HCT116 (cell line): ENCODE data around the gene MLH3. TPM values are rescaled to one million over a fixed set of nuclear protein-coding genes. Genes with fewer than 3 reads are reported as not detected.

ENCODE experiments used
- ATAC-seq: fragments of 200-7000 bp; cut with Tn5 transposase; 2 replicates; pipeline ENCODE4 v1.9.1; 2020; ENCODE audit warnings: mild to moderate bottlenecking, moderate library complexity
- BruUV-seq: library from RNA; stranded (reverse); fragments of 400-500 nt; replicated peaks from 2 replicates; lab custom pipeline; 2021; lab: Mats Ljungman, UMichigan
- CTCF ChIA-PET: fragments of 300-600 bp; sonication (Branson Sonifier 250); formaldehyde crosslinking; loops from one replicate; lab custom pipeline; 2021; ENCODE audit warnings: antibody characterized with exemption; lab: Charles Lee
- POLR2A ChIA-PET: fragments of 300-600, 350-600 bp; sonication (Branson Sonifier 250); formaldehyde crosslinking; loops from one replicate; lab custom pipeline; 2021; ENCODE audit warnings: antibody characterized with exemption; lab: Charles Lee
- RAD21 ChIA-PET, 2 experiments: fragments of 300-600 bp; sonication (Branson Sonifier 250); formaldehyde crosslinking; loops; one replicate each; lab custom pipeline; 2023; ENCODE audit warnings: low total read pairs in 2 of 2; ENCODE audit not compliant: uncharacterized antibody in 2 of 2, unreplicated experiment in 2 of 2, low non-redundant PET in 1 of 2; lab: Charles Lee
- DNase-seq: peaks from one replicate; pipeline ENCODE4 v3.0.0-alpha.2; 2010; ENCODE audit warnings: low read depth, low spot score
- H2AFZ ChIP-seq: fragments of 200-600 bp; shearing (Covaris generic), sonication (generic); 2 replicates; pipeline ENCODE4 v1.6.1; 2017; ENCODE audit warnings: low read depth, mixed run types, mixed read lengths, antibody characterized with exemption, low read length; ENCODE audit not compliant: poor library complexity, severe bottlenecking
- H3K27ac ChIP-seq: 2 replicates; pipeline ENCODE4 v1.5.1; 2012; ENCODE audit warnings: low read depth, low read length
- H3K27me3 ChIP-seq: fragments of 200-600 bp; sonication (generic); 2 replicates; pipeline ENCODE4 v1.6.1; 2016; ENCODE audit warnings: mixed run types, low read length, mixed read lengths; ENCODE audit not compliant: insufficient read depth
- H3K36me3 ChIP-seq, 2 experiments: fragments of 200-500 bp in 1 of 2; fragments of 200-600 bp in 1 of 2; sonication (Bioruptor generic) in 1 of 2; sonication (generic) in 1 of 2; 2 replicates each; pipeline versions ENCODE4 v1.5.1 to v1.6.1; 2014 to 2016; ENCODE audit warnings: low read length in 2 of 2, inconsistent platforms in 1 of 2, mixed read lengths in 1 of 2, mixed run types in 1 of 2; ENCODE audit not compliant: insufficient read depth in 2 of 2, control insufficient read depth in 1 of 2
- H3K4me1 ChIP-seq, 2 experiments: fragments of 200-600 bp in 1 of 2; sonication (generic) in 1 of 2; 2 replicates each; pipeline versions ENCODE4 v1.5.1 to v1.6.1; 2012 to 2017; ENCODE audit warnings: low read length in 2 of 2, inconsistent platforms in 1 of 2, mild to moderate bottlenecking in 1 of 2, mixed read lengths in 1 of 2, mixed run types in 1 of 2, moderate library complexity in 1 of 2; ENCODE audit not compliant: insufficient read depth in 2 of 2, control insufficient read depth in 1 of 2
- H3K4me2 ChIP-seq: fragments of 200-600 bp; sonication (generic); 2 replicates; pipeline ENCODE4 v1.6.1; 2017; ENCODE audit warnings: mixed run types, low read length, mixed read lengths
- H3K4me3 ChIP-seq, 2 experiments: fragments of 200-600 bp in 1 of 2; sonication (generic) in 1 of 2; replicated peaks in 1 of 2; 2 replicates each; pipeline ENCODE4 v1.5.1; 2011 to 2016; ENCODE audit warnings: low read length in 2 of 2, control low read depth in 1 of 2, low read depth in 1 of 2, mild to moderate bottlenecking in 1 of 2, mixed read lengths in 1 of 2, mixed run types in 1 of 2
- H3K79me2 ChIP-seq: fragments of 200-600 bp; sonication (generic); 2 replicates; pipeline ENCODE4 v1.6.1; 2017; ENCODE audit warnings: mild to moderate bottlenecking, mixed run types, low read length, moderate library complexity, mixed read lengths; ENCODE audit not compliant: insufficient read depth
- H3K9ac ChIP-seq: fragments of 200-600 bp; sonication (generic); 2 replicates; pipeline ENCODE4 v1.6.1; 2016; ENCODE audit warnings: low read length, mixed read lengths
- H3K9me2 ChIP-seq: fragments of 200-600 bp; sonication (generic), shearing (Covaris generic); 2 replicates; pipeline ENCODE4 v1.6.1; 2017; ENCODE audit warnings: mixed run types, mild to moderate bottlenecking, moderate library complexity; ENCODE audit not compliant: insufficient read depth
- H3K9me3 ChIP-seq, 2 experiments: fragments of 200-500 bp in 1 of 2; fragments of 200-600 bp in 1 of 2; sonication (Bioruptor generic) in 1 of 2; sonication (generic) in 1 of 2; 2 replicates each; pipeline ENCODE4 v1.6.1; 2014 to 2017; ENCODE audit warnings: low read length in 2 of 2, mixed read lengths in 2 of 2, inconsistent platforms in 1 of 2, low read depth in 1 of 2, mild to moderate bottlenecking in 1 of 2, mixed run types in 1 of 2, moderate library complexity in 1 of 2; ENCODE audit not compliant: control insufficient read depth in 1 of 2, insufficient read depth in 1 of 2
- H4K20me1 ChIP-seq: fragments of 200-600 bp; sonication (generic), shearing (Covaris generic); 2 replicates; pipeline ENCODE4 v1.6.1; 2017; ENCODE audit warnings: mixed run types, mild to moderate bottlenecking, moderate library complexity; ENCODE audit not compliant: insufficient read depth
- ATF3 ChIP-seq: IDR thresholded peaks from 2 replicates; pipeline ENCODE4 v1.6.1; 2012
- CEBPB ChIP-seq: IDR thresholded peaks from 2 replicates; pipeline ENCODE4 v1.6.1; 2012; ENCODE audit warnings: low read depth
- CTCF ChIP-seq, 3 experiments: fragments of 200-600 bp in 1 of 3; sonication (generic) in 1 of 3; IDR thresholded peaks in 2 of 3; conservative IDR thresholded peaks in 1 of 3; 2 replicates each; pipeline ENCODE4 v1.5.1; 2012 to 2017; ENCODE audit warnings: low read depth in 2 of 3, low read length in 2 of 3, antibody characterized with exemption in 1 of 3, borderline replicate concordance in 1 of 3, control low read depth in 1 of 3, mild to moderate bottlenecking in 1 of 3, mixed read lengths in 1 of 3, mixed run types in 1 of 3, moderate library complexity in 1 of 3; ENCODE audit not compliant: insufficient read depth in 1 of 3
- EGR1 ChIP-seq: IDR thresholded peaks from 2 replicates; pipeline ENCODE4 v1.6.1; 2012; ENCODE audit warnings: low read depth
- ELF1 ChIP-seq: IDR thresholded peaks from 2 replicates; pipeline ENCODE4 v1.6.1; 2012; ENCODE audit warnings: low read depth, borderline replicate concordance
- JUND ChIP-seq: IDR thresholded peaks from 2 replicates; pipeline ENCODE4 v1.6.1; 2012
- MAX ChIP-seq: IDR thresholded peaks from 2 replicates; pipeline ENCODE4 v1.6.1; 2012
- POLR2AphosphoS5 ChIP-seq: IDR thresholded peaks from 2 replicates; pipeline ENCODE4 v1.6.1; 2011; ENCODE audit warnings: mild to moderate bottlenecking, low read depth, low read length, moderate library complexity
- RAD21 ChIP-seq: IDR thresholded peaks from 2 replicates; pipeline ENCODE4 v1.6.1; 2012; ENCODE audit warnings: low read depth, mild to moderate bottlenecking
- REST ChIP-seq: IDR thresholded peaks from 2 replicates; pipeline ENCODE4 v1.6.1; 2012; ENCODE audit warnings: low read depth
- SP1 ChIP-seq: IDR thresholded peaks from 2 replicates; pipeline ENCODE4 v1.6.1; 2012; ENCODE audit warnings: low read depth
- ZNF274 ChIP-seq: fragments of 200-500 bp; sonication (Bioruptor generic); IDR thresholded peaks from 2 replicates; pipeline ENCODE4 v1.6.1; 2014; ENCODE audit warnings: mild to moderate bottlenecking, low read depth, low read length, inconsistent platforms
- intact Hi-C: fragments of 100-400 bp; cut with micrococcal nuclease; formaldehyde crosslinking; loops from 2 replicates; pipeline ENCODE4 v1.10.0; 2022
- total RNA-seq: library from RNA; stranded (reverse); gene quantifications from one replicate; pipeline ENCODE4 v1.2.1, GENCODE V29; 2021; ENCODE audit not compliant: unreplicated experiment

The MLH3 gene
- total RNA-seq, 1 experiment from 2014 or later, result 14.7 TPM

GRCh38 chr14:75059642-75060041, 8.4 kb upstream of the MLH3 start:
- Histone ChIP-seq H3K4me1 (peaks cover 5 to 13% of the 10 kb centered on the region in 2 experiments; a peak in 2 of 4 replicates), H3K79me2 (peaks cover 57% of the 10 kb centered on the region), H3K27me3 (no peaks in the 10 kb centered on the region), H3K27ac (no peak overlapping the region), H2AFZ (no peak overlapping the region), H3K9me3 (no peaks in the 10 kb centered on the region), H4K20me1 (no peaks in the 10 kb centered on the region), H3K4me2 (no peak overlapping the region), H3K4me3 (no peak overlapping the region), H3K36me3 (peaks cover 2 to 20% of the 10 kb centered on the region in 2 experiments; a peak in 1 of 4 replicates), H3K9me2 (no peaks in the 10 kb centered on the region), H3K9ac (no peak overlapping the region)
- no TSS peak for BruUV-seq
- intact Hi-C loops, result no loop called here
- RAD21 ChIA-PET, result no interaction called here
- CTCF ChIA-PET, result no interaction called here
- TF ChIP-seq SP1, result no peak
- TF ChIP-seq ZNF274, result no peak
- no peak for TF ChIP-seq EGR1
- TF ChIP-seq JUND, result no peak
- TF ChIP-seq CTCF (IDR thresholded peaks at IDR 0.05 in 2 of 3, conservative IDR thresholded peaks at IDR 0.05 in 1 of 3; ENCODE audit: borderline replicate concordance in 1 of 3, insufficient read depth in 1 of 3, low read depth in 2 of 3, low read length in 2 of 3), result no peak
- TF ChIP-seq CEBPB, result no peak
- no peak for TF ChIP-seq RAD21
- TF ChIP-seq ELF1, result no peak
- ATAC-seq (no peak), DNase-seq (no peak)
- POLR2A ChIA-PET, result no interaction called here

- Histone ChIP-seq H3K4me1 (peaks cover 0 to 16% of the 10 kb centered on the region in 2 experiments; a peak in 3 of 4 replicates), H3K9ac (no peak overlapping the region), H2AFZ (no peak overlapping the region), H3K4me2 (no peak overlapping the region), H3K4me3 (no peak overlapping the region), H3K9me2 (no peaks in the 10 kb centered on the region), H4K20me1 (no peaks in the 10 kb centered on the region), H3K79me2 (peaks cover 32% of the 10 kb centered on the region), H3K36me3 (peaks cover 0 to under 1% of the 10 kb centered on the region in 2 experiments; a peak in 1 of 4 replicates), H3K27ac (no peak overlapping the region), H3K27me3 (no peaks in the 10 kb centered on the region), H3K9me3 (no peaks in the 10 kb centered on the region)
- ChIA-PET POLR2A (no interaction called here), RAD21 (no interaction called here), CTCF (no interaction called here)
- DNase-seq (no peak), ATAC-seq (no peak)
- BruUV-seq, result no TSS peak
- intact Hi-C loops, result no loop called here
- TF ChIP-seq POLR2AphosphoS5 (no peak), ATF3 (no peak), CEBPB (no peak), CTCF (IDR thresholded peaks at IDR 0.05 in 2 of 3, conservative IDR thresholded peaks at IDR 0.05 in 1 of 3; ENCODE audit: borderline replicate concordance in 1 of 3, insufficient read depth in 1 of 3, low read depth in 2 of 3, low read length in 2 of 3) (no peak), MAX (no peak), REST (no peak)
Observed at GRCh38 chr14:75054421-75054820, 3.2 kb upstream of the MLH3 start.
